Tibial artery (tissue), 4 donors: ENCODE results near the gene NDUFA13.

ENCODE experiments used
- DNase-seq, 2 donors: peaks; one replicate each; pipeline ENCODE4 v3.0.0-alpha.2; 2019
- H3K27ac ChIP-seq, 2 donors: fragments of 200-600 bp; sonication (generic) in 1 of 2; 1 replicate in 1 of 2; 2 replicates in 1 of 2; pipeline ENCODE4 v1.5.1; 2018 to 2019; ENCODE audit warnings: mild to moderate bottlenecking in 1 of 2
- H3K27me3 ChIP-seq, 2 donors: fragments of 200-600 bp; sonication (generic) in 1 of 2; one replicate each; pipeline versions ENCODE4 v1.5.1 to v1.6.0; 2016 to 2019
- H3K36me3 ChIP-seq, 3 donors: fragments of 200-600 bp; sonication (generic) in 2 of 3; one replicate each; pipeline ENCODE4 v1.5.1; 2016 to 2019; ENCODE audit warnings: mild to moderate bottlenecking in 2 of 3
- H3K4me1 ChIP-seq, 4 donors: fragments of 200-600 bp; sonication (generic) in 2 of 4; 1 replicate in 3 of 4; 2 replicates in 1 of 4; pipeline ENCODE4 v1.5.1; 2016 to 2019
- H3K4me3 ChIP-seq, 2 donors: fragments of 200-600 bp; sonication (generic) in 1 of 2; 1 replicate in 1 of 2; 2 replicates in 1 of 2; pipeline ENCODE4 v1.5.1; 2018 to 2019; ENCODE audit warnings: mild to moderate bottlenecking in 2 of 2
- H3K9me3 ChIP-seq, 3 donors: fragments of 200-600 bp; sonication (generic) in 1 of 3; one replicate each; pipeline ENCODE4 v1.5.1; 2016 to 2019
- intact Hi-C: fragments of 100-400 bp; cut with DNase I; formaldehyde crosslinking; loops from one replicate; pipeline ENCODE4 v1.15.0; 2023; ENCODE audit warnings: low total_unique reads
- TF ChIP-seq, protein P1 (sequence below), 2 experiments: fragments of 200-600 bp in 1 of 2; fragments of 450-650 bp in 1 of 2; IDR thresholded peaks; one replicate each; pipeline ENCODE4 v1.5.1; 2017 to 2019; ENCODE audit warnings: antibody characterized with exemption in 2 of 2, mild to moderate bottlenecking in 1 of 2, moderate library complexity in 1 of 2

Gene NDUFA13

DNA sequence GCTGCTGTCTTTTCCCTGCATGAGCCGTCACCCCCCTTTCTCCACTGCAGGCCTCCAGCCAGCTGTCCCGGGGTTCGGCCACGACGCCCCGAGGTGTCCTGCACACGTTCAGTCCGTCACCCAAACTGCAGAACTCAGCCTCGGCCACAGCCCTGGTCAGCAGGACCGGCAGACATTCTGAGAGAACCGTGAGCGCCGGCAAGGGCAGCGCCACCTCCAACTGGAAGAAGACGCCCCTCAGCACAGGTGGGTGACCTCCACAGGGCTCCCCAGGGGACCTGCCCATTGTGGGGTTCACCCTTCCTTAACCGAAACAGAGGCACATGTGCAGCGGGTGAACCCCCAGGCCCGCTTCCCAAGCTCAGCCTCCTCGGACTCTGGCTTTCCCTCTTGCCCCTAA, 13.7 kb upstream of the NDUFA13 start:
- H3K36me3 ChIP-seq = peaks cover 64 to 90% (median 78%) of the 10 kb centered on the region in 3 donors
- H3K27ac ChIP-seq = no peak overlapping the region
- TF ChIP-seq, protein P1, sequence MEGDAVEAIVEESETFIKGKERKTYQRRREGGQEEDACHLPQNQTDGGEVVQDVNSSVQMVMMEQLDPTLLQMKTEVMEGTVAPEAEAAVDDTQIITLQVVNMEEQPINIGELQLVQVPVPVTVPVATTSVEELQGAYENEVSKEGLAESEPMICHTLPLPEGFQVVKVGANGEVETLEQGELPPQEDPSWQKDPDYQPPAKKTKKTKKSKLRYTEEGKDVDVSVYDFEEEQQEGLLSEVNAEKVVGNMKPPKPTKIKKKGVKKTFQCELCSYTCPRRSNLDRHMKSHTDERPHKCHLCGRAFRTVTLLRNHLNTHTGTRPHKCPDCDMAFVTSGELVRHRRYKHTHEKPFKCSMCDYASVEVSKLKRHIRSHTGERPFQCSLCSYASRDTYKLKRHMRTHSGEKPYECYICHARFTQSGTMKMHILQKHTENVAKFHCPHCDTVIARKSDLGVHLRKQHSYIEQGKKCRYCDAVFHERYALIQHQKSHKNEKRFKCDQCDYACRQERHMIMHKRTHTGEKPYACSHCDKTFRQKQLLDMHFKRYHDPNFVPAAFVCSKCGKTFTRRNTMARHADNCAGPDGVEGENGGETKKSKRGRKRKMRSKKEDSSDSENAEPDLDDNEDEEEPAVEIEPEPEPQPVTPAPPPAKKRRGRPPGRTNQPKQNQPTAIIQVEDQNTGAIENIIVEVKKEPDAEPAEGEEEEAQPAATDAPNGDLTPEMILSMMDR (IDR thresholded peaks at IDR 0.05) = no peak
- H3K9me3 ChIP-seq = no peaks in the 10 kb centered on the region
- intact Hi-C loops = no loop called here
- DNase-seq = no peak
- no peaks in the 10 kb centered on the region for H3K27me3 ChIP-seq
- H3K4me3 ChIP-seq = no peak overlapping the region
- no peaks in the 10 kb centered on the region for H3K4me1 ChIP-seq

DNA sequence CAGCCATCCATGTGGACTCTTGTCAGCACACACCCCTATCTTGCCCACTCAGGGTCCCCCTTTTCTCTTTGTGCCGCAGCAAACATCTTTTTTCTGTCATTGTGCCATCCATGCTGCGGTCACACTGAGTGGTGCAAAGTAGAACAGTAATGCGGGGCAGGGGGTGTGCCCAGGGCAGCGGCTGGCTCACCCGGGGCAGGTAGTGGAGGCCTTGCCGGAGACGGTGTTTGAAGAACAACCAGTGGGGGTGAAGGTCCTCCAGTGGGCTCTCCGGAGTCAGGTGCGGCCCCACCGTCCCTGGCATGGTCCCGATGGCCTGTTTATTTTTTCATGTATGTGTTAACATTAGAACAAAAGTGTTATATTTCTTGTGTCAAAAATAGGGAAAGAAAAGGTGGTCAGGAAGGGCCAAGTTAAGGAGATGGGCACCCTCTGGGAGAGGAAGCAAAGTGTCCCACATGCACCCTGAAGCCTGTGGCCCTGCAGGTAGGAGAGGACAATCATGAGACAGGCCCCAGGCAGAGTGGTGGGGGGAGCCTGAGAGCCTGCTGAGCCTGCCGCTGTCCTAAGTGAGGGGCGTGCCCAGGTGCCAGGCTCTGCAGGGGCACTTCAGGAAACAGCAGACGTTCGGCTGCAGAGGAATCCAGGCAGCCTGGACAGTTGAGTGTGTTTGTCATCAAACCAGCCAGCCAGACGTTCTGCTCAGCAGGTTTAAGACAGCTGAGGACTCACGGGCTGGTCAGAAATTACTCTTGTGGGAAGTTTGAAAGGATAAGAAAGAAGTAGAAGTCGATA, 13.0 kb upstream of the NDUFA13 start:
- DNase-seq = no peak
- H3K27me3 ChIP-seq = no peaks in the 10 kb centered on the region
- peaks cover 69 to 90% (median 78%) of the 10 kb centered on the region in 3 donors for H3K36me3 ChIP-seq
- intact Hi-C loops = no loop called here
- H3K9me3 ChIP-seq = no peaks in the 10 kb centered on the region
- no peak overlapping the region for H3K4me3 ChIP-seq
- no peak overlapping the region for H3K27ac ChIP-seq
- TF ChIP-seq, protein P1 (IDR thresholded peaks at IDR 0.05) = no peak
- H3K4me1 ChIP-seq = no peaks in the 10 kb centered on the region

DNA sequence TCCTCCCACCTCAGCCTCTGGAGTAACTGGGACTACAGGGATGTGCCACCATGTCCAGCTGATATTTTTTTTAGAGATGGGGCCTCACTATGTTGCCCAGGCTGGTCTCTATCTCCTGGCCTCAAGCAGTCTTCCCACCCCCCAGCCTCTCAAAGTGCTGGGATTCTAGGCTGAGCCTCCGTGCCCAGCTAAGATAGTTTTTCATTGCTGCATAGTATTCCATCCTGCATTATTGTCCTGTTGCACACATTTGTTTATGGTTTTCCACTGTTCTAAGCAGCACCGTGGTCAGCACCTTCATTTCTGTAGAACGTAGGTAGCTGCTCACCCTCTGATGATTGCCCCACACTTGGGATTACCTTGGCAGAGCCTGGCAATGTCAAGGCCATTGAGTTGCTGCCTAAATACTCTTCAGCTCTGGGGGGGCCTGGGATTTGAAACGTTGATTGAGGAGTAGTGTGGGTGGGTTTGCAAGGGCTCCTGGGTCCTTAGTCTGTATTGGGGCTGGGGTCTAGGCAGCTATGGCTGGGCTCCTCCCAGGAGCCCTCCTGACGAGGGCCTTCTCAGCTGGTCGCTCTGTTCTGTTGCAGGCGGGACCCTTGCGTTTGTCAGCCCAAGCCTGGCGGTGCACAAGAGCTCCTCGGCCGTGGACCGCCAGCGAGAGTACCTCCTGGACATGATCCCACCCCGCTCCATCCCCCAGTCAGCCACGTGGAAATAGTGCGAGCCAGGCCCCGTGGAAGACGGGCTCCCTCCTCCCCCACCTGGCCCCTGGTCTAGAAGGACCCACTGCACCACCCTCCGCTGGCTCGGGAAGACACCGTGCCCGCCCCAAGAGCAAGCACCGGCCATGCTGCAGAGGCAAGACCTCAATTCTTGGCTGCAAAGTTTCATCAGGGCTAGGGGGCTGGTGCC, 11.0 kb upstream of the NDUFA13 start:
- intact Hi-C loops = no loop called here
- peaks cover 54 to 72% (median 58%) of the 10 kb centered on the region in 3 donors for H3K36me3 ChIP-seq

DNA sequence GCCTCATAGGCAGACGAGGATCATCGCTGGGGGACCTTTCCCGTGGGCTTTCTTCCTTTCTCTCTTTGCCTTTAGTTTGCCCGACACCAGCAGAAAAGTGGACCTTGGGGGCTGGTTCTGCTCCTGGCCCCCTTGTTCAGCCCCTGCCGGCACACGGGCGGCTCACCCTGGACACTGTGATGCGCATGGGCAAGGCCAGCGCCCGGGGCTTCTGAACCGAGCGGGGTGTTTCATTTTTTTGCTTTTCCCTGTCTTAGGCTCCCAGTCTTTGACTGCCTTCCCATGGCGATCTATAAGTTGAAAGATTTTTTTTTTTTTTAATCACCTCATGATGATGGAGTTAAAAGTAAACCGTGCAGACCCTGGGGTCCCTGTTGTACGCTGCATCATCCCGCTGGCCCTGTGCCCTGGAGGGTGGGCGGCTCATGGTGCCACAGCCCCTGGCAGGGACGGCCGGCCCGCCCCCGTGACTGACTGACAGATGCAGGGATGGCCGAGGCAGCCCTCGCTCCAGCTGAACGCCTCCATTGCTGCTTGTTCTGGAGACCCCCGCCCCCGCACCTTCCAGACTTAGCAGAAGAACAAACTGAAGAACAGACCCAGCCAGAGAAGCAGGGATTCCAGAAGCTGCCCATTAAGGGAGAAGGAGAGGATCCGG, 10.2 kb upstream of the NDUFA13 start:
- Histone ChIP-seq H3K27ac (no peak overlapping the region), H3K4me3 (no peak overlapping the region), H3K9me3 (no peaks in the 10 kb centered on the region), H3K27me3 (no peaks in the 10 kb centered on the region), H3K36me3 (peaks cover 46 to 64% (median 50%) of the 10 kb centered on the region in 3 donors), H3K4me1 (no peaks in the 10 kb centered on the region)
- no peak for DNase-seq
- intact Hi-C loops = no loop called here
- TF ChIP-seq, protein P1 (IDR thresholded peaks at IDR 0.05) = no peak

More for the DNA sequence above, 11.0 kb upstream of the NDUFA13 start:
- TF ChIP-seq, protein P1 (IDR thresholded peaks at IDR 0.05) = no peak
- Histone ChIP-seq H3K27me3 (no peaks in the 10 kb centered on the region), H3K27ac (no peak overlapping the region), H3K9me3 (no peaks in the 10 kb centered on the region), H3K4me1 (no peaks in the 10 kb centered on the region), H3K4me3 (no peak overlapping the region)
- no peak for DNase-seq

DNA sequence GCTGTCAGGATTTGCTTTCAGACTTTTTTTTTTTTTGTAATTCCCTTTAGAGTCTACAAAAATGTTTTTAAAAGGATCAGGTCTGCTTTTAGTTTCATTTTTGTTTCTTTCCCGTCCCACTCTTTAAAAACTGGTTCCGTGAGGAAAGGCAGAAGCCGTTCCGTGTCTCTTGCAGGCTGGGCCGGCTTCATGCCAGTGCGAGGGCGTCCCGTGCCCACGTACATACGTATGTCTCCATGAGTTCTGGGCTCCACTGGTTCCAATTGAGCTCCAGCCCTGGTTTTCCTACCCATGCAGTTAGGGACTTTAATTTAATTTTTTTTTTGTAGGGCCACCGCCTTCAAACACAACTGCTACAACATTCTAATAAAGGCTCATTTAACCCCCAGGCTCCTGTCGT, 9.4 kb upstream of the NDUFA13 start:
- Histone ChIP-seq H3K4me3 (no peak overlapping the region), H3K27me3 (no peaks in the 10 kb centered on the region), H3K9me3 (no peaks in the 10 kb centered on the region), H3K4me1 (no peaks in the 10 kb centered on the region), H3K36me3 (peaks cover 38 to 57% (median 42%) of the 10 kb centered on the region in 3 donors), H3K27ac (no peak overlapping the region)
- no peak for DNase-seq
- TF ChIP-seq, protein P1 (IDR thresholded peaks at IDR 0.05) = no peak
- intact Hi-C loops = no loop called here
